ENCODE measurements around the gene DAB1.
A peak's percentile ranks its signal among the peaks of the same experiment; 100 is the strongest.

The DAB1 gene

DNA sequence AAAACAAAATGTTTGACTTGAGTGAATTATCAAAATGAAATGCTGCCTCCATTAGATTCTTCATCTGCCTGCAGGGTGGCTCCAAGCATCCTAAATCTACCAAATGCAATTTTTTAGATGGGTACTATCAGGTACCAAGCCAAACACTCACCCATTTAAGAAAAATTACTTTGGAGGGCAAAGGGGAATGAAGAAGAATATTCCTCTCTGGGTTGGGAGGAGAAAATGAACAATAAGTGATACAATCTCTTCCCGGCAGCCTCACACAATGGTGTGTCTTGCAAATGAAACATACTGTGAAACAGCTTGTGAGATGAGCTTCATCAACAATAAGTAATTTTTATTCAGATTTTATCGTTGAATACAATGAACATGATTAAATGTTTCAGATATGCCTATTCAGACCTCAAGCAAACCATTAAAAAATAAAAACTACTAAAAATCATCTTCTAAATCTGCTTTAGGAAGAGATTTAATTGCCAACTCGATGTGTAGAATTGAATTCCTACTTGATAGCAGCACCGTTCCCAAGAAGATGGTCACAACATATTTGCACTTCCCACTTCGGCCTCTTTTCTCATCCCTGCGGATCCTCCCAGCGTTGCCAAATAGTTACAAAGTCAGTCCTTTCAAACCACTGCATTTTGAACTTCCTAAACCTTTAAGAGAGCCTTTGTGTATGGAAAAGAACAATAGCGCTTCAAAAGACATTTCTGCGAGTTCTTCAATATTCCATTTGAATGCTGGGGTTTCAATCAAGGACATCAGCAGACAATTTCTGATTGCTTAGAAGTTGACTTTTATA, 2.7 kb downstream of the DAB1 start:
- no peak overlapping the region for H2BK12ac ChIP-seq (ENCODE audit: low read length)
- no peak for DNase-seq (ENCODE audit: low spot score)
- no peak overlapping the region for H4K91ac ChIP-seq (ENCODE audit: low read depth, low read length, poor library complexity)
- peak overlapping the region; percentile 62 for H2AFZ ChIP-seq (ENCODE audit: low read length)
- H3K27me3 ChIP-seq (ENCODE audit: control insufficient read depth in 3 of 3, insufficient read depth in 3 of 3, low read depth in 1 of 3, low read length in 3 of 3), result peaks cover 0 to 2% (median 0%) of the 10 kb centered on the region in 3 experiments
- H3K4me2 ChIP-seq (ENCODE audit: insufficient read depth, low read length, poor library complexity, severe bottlenecking), result peak overlapping the region; percentile 21
- H3K14ac ChIP-seq (ENCODE audit: low read length), result no peak overlapping the region
- H2BK120ac ChIP-seq (ENCODE audit: low read depth, low read length), result no peak overlapping the region
- no peak overlapping the region for H3K9ac ChIP-seq (ENCODE audit: low read depth, low read length, poor library complexity)
- H3K36me3 ChIP-seq (replicated peaks in 1 of 2; ENCODE audit: control insufficient read depth in 2 of 2, insufficient read depth in 2 of 2, low read length in 2 of 2), result no peaks in the 10 kb centered on the region
- no peak overlapping the region for H3K18ac ChIP-seq (ENCODE audit: low read length)
- H2AK5ac ChIP-seq (ENCODE audit: low read depth, low read length), result no peak overlapping the region
- peaks cover 5% of the 10 kb centered on the region for H3K79me1 ChIP-seq (ENCODE audit: low read depth, low read length)
- peaks cover 2% of the 10 kb centered on the region in 2 donors for H3K4me1 ChIP-seq (ENCODE audit: control insufficient read depth in 2 of 2, insufficient read depth in 1 of 2, low read depth in 1 of 2, low read length in 2 of 2)
- no peak overlapping the region for H4K8ac ChIP-seq (ENCODE audit: low read depth, low read length)
- no peak overlapping the region for H3K27ac ChIP-seq (replicated peaks; ENCODE audit: low read length)
- no peak overlapping the region for H2BK15ac ChIP-seq (ENCODE audit: low read length)
- WGBS, 2 donors (ENCODE audit: extremely low coverage in 2 of 2, insufficient read length in 2 of 2, insufficient replicate concordance in 1 of 2), result no CpG with 5 or more reads among the region's 9 CpGs
- peak overlapping the region in 1 of 2 donors; percentile 62 for H3K4me3 ChIP-seq (ENCODE audit: low read length in 2 of 2)
- H3K4ac ChIP-seq (ENCODE audit: low read length), result no peak overlapping the region
- no peaks in the 10 kb centered on the region for H3K9me3 ChIP-seq (replicated peaks in 1 of 2; ENCODE audit: control insufficient read depth in 2 of 2, insufficient read depth in 1 of 2, low read depth in 1 of 2, low read length in 2 of 2)
- no peak overlapping the region for H2BK5ac ChIP-seq (ENCODE audit: low read length)
- H3K23ac ChIP-seq (ENCODE audit: low read depth, low read length, poor library complexity), result no peak overlapping the region

DNA sequence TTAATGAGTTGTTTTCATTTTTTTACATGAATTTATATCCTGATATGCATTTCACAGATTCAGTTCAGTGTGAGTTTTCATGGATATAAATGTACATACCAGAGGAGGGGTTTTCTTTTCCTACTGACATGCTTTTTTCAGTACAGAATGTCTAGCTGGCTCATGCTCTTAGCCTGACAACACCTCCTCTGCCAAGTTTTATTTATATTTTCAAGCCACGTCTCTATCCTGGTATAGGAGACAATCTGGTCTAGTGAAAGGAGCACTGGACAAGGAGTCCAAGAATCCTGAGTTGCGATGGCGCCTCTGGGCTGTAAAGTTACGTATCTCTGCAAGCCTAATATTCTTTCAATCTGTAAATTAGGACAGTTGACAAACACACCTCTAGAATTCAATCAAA, 4.9 kb downstream of the DAB1 start:
- Histone ChIP-seq H3K4me2 (ENCODE audit: insufficient read depth, low read length, poor library complexity, severe bottlenecking) (no peak overlapping the region), H2BK120ac (ENCODE audit: low read depth, low read length) (no peak overlapping the region), H4K8ac (ENCODE audit: low read depth, low read length) (no peak overlapping the region), H2BK15ac (ENCODE audit: low read length) (no peak overlapping the region), H3K4ac (ENCODE audit: low read length) (no peak overlapping the region), H3K27ac (replicated peaks; ENCODE audit: low read length) (no peak overlapping the region), H3K18ac (ENCODE audit: low read length) (no peak overlapping the region), H2BK5ac (ENCODE audit: low read length) (no peak overlapping the region), H3K36me3 (replicated peaks in 1 of 2; ENCODE audit: control insufficient read depth in 2 of 2, insufficient read depth in 2 of 2, low read length in 2 of 2) (no peaks in the 10 kb centered on the region), H3K4me1 (ENCODE audit: control insufficient read depth in 2 of 2, insufficient read depth in 1 of 2, low read depth in 1 of 2, low read length in 2 of 2) (peaks cover 2% of the 10 kb centered on the region in 2 donors), H2BK12ac (ENCODE audit: low read length) (no peak overlapping the region), H3K9ac (ENCODE audit: low read depth, low read length, poor library complexity) (no peak overlapping the region), H3K14ac (ENCODE audit: low read length) (no peak overlapping the region), H3K23ac (ENCODE audit: low read depth, low read length, poor library complexity) (no peak overlapping the region), H3K79me1 (ENCODE audit: low read depth, low read length) (peaks cover 5% of the 10 kb centered on the region), H3K27me3 (ENCODE audit: control insufficient read depth in 3 of 3, insufficient read depth in 3 of 3, low read depth in 1 of 3, low read length in 3 of 3) (peaks cover 0 to 2% (median 0%) of the 10 kb centered on the region in 3 experiments), H2AK5ac (ENCODE audit: low read depth, low read length) (no peak overlapping the region), H4K91ac (ENCODE audit: low read depth, low read length, poor library complexity) (no peak overlapping the region), H3K4me3 (ENCODE audit: low read length in 2 of 2) (no peak overlapping the region), H3K9me3 (replicated peaks in 1 of 2; ENCODE audit: control insufficient read depth in 2 of 2, insufficient read depth in 1 of 2, low read depth in 1 of 2, low read length in 2 of 2) (peaks cover 0 to 4% of the 10 kb centered on the region in 2 donors), H2AFZ (ENCODE audit: low read length) (no peak overlapping the region)
- no CpG with 5 or more reads among the region's 4 CpGs for WGBS, 2 donors (ENCODE audit: extremely low coverage in 2 of 2, insufficient read length in 2 of 2, insufficient replicate concordance in 1 of 2)
- no peak for DNase-seq (ENCODE audit: low spot score)

DNA sequence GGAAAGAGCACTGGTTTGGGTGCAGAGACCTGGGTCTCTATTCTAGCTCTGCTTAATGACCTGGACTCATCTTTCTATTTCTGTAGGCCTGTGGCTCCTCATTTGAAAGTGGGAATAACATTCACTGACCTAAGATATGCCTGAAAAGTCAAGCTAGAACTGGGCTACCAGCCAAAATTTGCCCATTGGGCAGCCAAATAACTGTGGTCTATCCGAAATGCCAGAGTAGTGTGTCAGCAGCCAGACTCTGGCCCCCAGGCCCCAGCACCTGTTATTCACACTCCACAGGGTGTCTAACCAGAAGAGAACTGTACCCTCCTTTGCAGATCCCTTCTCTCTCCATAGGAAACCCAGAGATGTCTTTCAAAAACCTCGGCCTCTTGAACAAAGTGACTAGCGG, 12.6 kb downstream of the DAB1 start:
- H3K18ac ChIP-seq (ENCODE audit: low read length), result no peak overlapping the region
- H3K9ac ChIP-seq (ENCODE audit: low read depth, low read length, poor library complexity), result no peak overlapping the region
- DNase-seq (ENCODE audit: low spot score), result no peak
- no peak overlapping the region for H2BK5ac ChIP-seq (ENCODE audit: low read length)
- H3K79me1 ChIP-seq (ENCODE audit: low read depth, low read length), result peaks cover 2% of the 10 kb centered on the region
- no peak overlapping the region for H3K4me2 ChIP-seq (ENCODE audit: insufficient read depth, low read length, poor library complexity, severe bottlenecking)
- H3K23ac ChIP-seq (ENCODE audit: low read depth, low read length, poor library complexity), result no peak overlapping the region
- H3K9me3 ChIP-seq (replicated peaks in 1 of 2; ENCODE audit: control insufficient read depth in 2 of 2, insufficient read depth in 1 of 2, low read depth in 1 of 2, low read length in 2 of 2), result peaks cover 0 to 20% of the 10 kb centered on the region in 2 donors
- H4K8ac ChIP-seq (ENCODE audit: low read depth, low read length), result no peak overlapping the region
- WGBS, 2 donors (ENCODE audit: extremely low coverage in 2 of 2, insufficient read length in 2 of 2, insufficient replicate concordance in 1 of 2), result no CpG with 5 or more reads among the region's 3 CpGs
- H2AFZ ChIP-seq (ENCODE audit: low read length), result no peak overlapping the region
- no peak overlapping the region for H3K4me3 ChIP-seq (ENCODE audit: low read length in 2 of 2)
- H2BK15ac ChIP-seq (ENCODE audit: low read length), result no peak overlapping the region
- peaks cover 3 to 4% of the 10 kb centered on the region in 2 donors for H3K4me1 ChIP-seq (ENCODE audit: control insufficient read depth in 2 of 2, insufficient read depth in 1 of 2, low read depth in 1 of 2, low read length in 2 of 2)
- no peak overlapping the region for H4K91ac ChIP-seq (ENCODE audit: low read depth, low read length, poor library complexity)
- no peak overlapping the region for H3K14ac ChIP-seq (ENCODE audit: low read length)
- H2AK5ac ChIP-seq (ENCODE audit: low read depth, low read length), result no peak overlapping the region
- no peaks in the 10 kb centered on the region for H3K36me3 ChIP-seq (replicated peaks in 1 of 2; ENCODE audit: control insufficient read depth in 2 of 2, insufficient read depth in 2 of 2, low read length in 2 of 2)
- H2BK12ac ChIP-seq (ENCODE audit: low read length), result no peak overlapping the region
- no peak overlapping the region for H3K27ac ChIP-seq (replicated peaks; ENCODE audit: low read length)
- no peak overlapping the region for H3K4ac ChIP-seq (ENCODE audit: low read length)
- H2BK120ac ChIP-seq (ENCODE audit: low read depth, low read length), result no peak overlapping the region
- H3K27me3 ChIP-seq (ENCODE audit: control insufficient read depth in 3 of 3, insufficient read depth in 3 of 3, low read depth in 1 of 3, low read length in 3 of 3), result no peaks in the 10 kb centered on the region

DNA sequence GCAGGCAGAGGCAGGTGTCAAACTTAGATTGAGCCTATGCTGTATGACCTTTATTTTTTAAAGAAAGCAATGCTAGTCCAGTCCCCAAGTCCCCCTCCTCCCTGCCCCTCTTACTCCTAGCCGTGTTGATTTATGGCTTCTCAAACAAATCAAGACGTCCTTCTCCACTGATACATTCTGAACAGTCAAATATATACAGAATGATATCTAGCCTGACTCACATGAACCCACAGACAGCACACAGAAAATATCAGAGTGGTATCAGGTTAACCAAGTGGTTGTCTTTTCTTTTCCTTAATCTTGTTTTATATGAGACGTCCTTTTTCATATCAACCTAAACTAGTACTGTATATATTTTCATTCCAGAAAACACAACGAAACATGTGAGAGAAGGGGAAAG, 13.4 kb downstream of the DAB1 start:
- Histone ChIP-seq H3K4me1 (ENCODE audit: control insufficient read depth in 2 of 2, insufficient read depth in 1 of 2, low read depth in 1 of 2, low read length in 2 of 2) (peaks cover 4% of the 10 kb centered on the region in 2 donors), H3K18ac (ENCODE audit: low read length) (no peak overlapping the region), H2AFZ (ENCODE audit: low read length) (no peak overlapping the region), H2BK15ac (ENCODE audit: low read length) (no peak overlapping the region), H3K27ac (replicated peaks; ENCODE audit: low read length) (no peak overlapping the region), H3K4ac (ENCODE audit: low read length) (no peak overlapping the region), H3K4me3 (ENCODE audit: low read length in 2 of 2) (no peak overlapping the region), H2BK5ac (ENCODE audit: low read length) (no peak overlapping the region), H2AK5ac (ENCODE audit: low read depth, low read length) (no peak overlapping the region), H3K23ac (ENCODE audit: low read depth, low read length, poor library complexity) (no peak overlapping the region), H3K79me1 (ENCODE audit: low read depth, low read length) (peaks cover 2% of the 10 kb centered on the region), H3K27me3 (ENCODE audit: control insufficient read depth in 3 of 3, insufficient read depth in 3 of 3, low read depth in 1 of 3, low read length in 3 of 3) (no peaks in the 10 kb centered on the region), H3K4me2 (ENCODE audit: insufficient read depth, low read length, poor library complexity, severe bottlenecking) (no peak overlapping the region), H3K9ac (ENCODE audit: low read depth, low read length, poor library complexity) (no peak overlapping the region), H3K36me3 (replicated peaks in 1 of 2; ENCODE audit: control insufficient read depth in 2 of 2, insufficient read depth in 2 of 2, low read length in 2 of 2) (no peaks in the 10 kb centered on the region), H2BK120ac (ENCODE audit: low read depth, low read length) (no peak overlapping the region), H3K9me3 (replicated peaks in 1 of 2; ENCODE audit: control insufficient read depth in 2 of 2, insufficient read depth in 1 of 2, low read depth in 1 of 2, low read length in 2 of 2) (peaks cover 0 to 20% of the 10 kb centered on the region in 2 donors), H2BK12ac (ENCODE audit: low read length) (no peak overlapping the region), H3K14ac (ENCODE audit: low read length) (no peak overlapping the region), H4K8ac (ENCODE audit: low read depth, low read length) (no peak overlapping the region), H4K91ac (ENCODE audit: low read depth, low read length, poor library complexity) (no peak overlapping the region)
- DNase-seq (ENCODE audit: low spot score), result no peak
- WGBS, 2 donors (ENCODE audit: extremely low coverage in 2 of 2, insufficient read length in 2 of 2, insufficient replicate concordance in 1 of 2), result no CpG with 5 or more reads among the region's 4 CpGs

All from neuronal stem cell (in vitro differentiated cells).